ENCODE measurements around the gene TRAF3.
"Not testable (repeated sequence)": the region's sequence is repeated elsewhere in the genome, so short reads cannot be mapped to it uniquely, and the experiment has no call there.

TRAF3 gene

GRCh38 chr14:102892651-102893050, 115.4 kb downstream of the TRAF3 start:
- no peak for DNase-seq (ENCODE audit: low spot score)

- peak; percentile 92 for DNase-seq (ENCODE audit: low spot score)
Measured at GRCh38 chr14:102893452-102893851, 116.2 kb downstream of the TRAF3 start.

GRCh38 chr14:102896735-102897134, 119.5 kb downstream of the TRAF3 start:
- DNase-seq (ENCODE audit: low spot score), result not testable (repeated sequence)

- no peak for DNase-seq (ENCODE audit: low spot score)
Measured at GRCh38 chr14:102897299-102898027, 120.2 kb downstream of the TRAF3 start.

GRCh38 chr14:102898298-102898697, 121.0 kb downstream of the TRAF3 start:
- no peak for DNase-seq (ENCODE audit: low spot score)

- no peak for DNase-seq (ENCODE audit: low spot score)
Measured at GRCh38 chr14:102898776-102899515, 121.7 kb downstream of the TRAF3 start.

GRCh38 chr14:102899516-102899900, 122.3 kb downstream of the TRAF3 start:
- no peak for DNase-seq (ENCODE audit: low spot score)

GRCh38 chr14:102900631-102901571, 123.7 kb downstream of the TRAF3 start:
- DNase-seq (ENCODE audit: low spot score), result no peak

GRCh38 chr14:102901633-102902032, 124.4 kb downstream of the TRAF3 start:
- DNase-seq (ENCODE audit: low spot score), result no peak

GRCh38 chr14:102902086-102902485, 124.8 kb downstream of the TRAF3 start:
- no peak for DNase-seq (ENCODE audit: low spot score)

- no peak for DNase-seq (ENCODE audit: low spot score)
Measured at GRCh38 chr14:102902523-102903247, 125.4 kb downstream of the TRAF3 start.

GRCh38 chr14:102903248-102903888, 126.1 kb downstream of the TRAF3 start:
- peak; percentile 5 for DNase-seq (ENCODE audit: low spot score)

GRCh38 chr14:102903889-102904512, 126.8 kb downstream of the TRAF3 start:
- DNase-seq (ENCODE audit: low spot score), result peak; percentile 5

GRCh38 chr14:102905116-102906108, 128.2 kb downstream of the TRAF3 start:
- no peak for DNase-seq (ENCODE audit: low spot score)

- DNase-seq (ENCODE audit: low spot score), result no peak
Measured at GRCh38 chr14:102906616-102907302, 129.5 kb downstream of the TRAF3 start.

GRCh38 chr14:102907303-102907844, 130.1 kb downstream of the TRAF3 start:
- no peak for DNase-seq (ENCODE audit: low spot score)

GRCh38 chr14:102907980-102908730, 130.9 kb downstream of the TRAF3 start:
- DNase-seq (ENCODE audit: low spot score), result no peak
